Measurements from ENCODE around the gene OR2H2. TPM values are rescaled to one million over a fixed set of nuclear protein-coding genes. Genes with fewer than 3 reads are reported as not detected.

The OR2H2 gene
- total RNA-seq, 2 donors from 2014 or later, result not detected

DNA sequence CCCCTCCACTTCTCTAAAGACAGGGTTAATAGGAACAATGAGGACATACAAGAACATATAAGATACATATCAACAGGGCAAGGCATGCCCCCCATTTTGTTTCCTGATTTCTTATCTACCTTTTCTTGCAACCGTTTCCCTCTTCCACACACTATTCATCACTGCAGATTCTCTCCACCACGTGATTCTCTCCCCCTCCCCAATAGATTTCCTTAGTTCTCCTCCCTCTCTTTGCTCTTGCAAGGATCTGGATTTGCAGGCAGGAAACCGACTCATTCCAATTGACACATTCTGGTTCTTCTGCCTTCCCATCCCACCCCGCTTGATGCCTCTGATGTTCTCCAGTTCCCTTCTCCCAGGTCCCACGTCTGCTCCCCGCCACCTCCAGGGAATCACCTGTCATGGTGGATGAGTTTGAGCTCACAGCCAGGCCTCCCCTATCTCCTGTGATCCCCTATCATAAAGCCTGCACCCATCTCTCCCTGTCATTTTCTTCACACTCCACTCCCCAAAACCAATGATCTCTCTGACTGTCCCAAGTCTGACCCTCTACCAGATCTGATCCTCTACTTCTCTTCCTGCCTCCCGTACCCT lies 40.5 kb downstream of the OR2H2 start:
- ATAC-seq (no peak), DNase-seq (no peak)
- intact Hi-C loops (cut with DNase I, micrococcal nuclease), result no loop called here

DNA sequence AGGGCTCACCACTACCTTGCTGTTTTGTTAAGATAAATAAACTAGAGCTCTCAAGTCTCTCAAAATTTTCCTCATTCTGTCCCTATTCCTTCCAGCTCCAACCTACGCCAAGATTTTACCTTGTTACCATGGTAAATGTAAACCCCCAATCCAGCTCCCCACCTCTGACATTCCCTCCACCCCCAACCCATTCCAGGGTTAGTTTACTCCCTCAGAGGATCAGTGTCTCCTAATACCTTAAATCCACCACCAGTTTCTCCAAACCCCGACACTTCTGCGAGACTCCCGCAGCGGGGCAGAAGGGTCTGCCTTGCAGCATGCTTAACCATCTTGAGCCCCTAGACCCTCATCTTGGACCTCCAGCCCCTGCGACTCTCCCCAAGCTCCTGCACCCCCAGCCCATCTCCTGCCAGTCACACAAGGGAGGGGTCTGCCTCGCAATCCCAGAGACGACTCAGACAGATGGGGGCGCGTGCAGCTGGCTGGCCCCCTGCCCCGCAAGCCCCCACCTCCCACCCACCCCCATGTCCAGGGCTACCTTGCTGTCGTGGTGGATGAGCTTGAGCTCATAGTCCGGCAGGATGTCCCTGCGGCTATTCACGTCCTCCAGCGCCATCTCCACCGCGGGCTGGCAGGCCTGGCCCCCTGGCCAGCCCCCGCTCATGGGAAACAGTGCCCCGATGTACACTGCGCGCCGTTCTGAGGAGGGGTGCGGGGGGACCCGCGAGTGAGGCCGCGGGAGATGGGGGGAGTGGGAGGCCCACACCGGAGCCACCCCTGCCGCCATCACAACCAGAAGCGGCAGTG lies 42.2 kb downstream of the OR2H2 start:
- intact Hi-C loops (cut with DNase I, micrococcal nuclease), result no loop called here
- DNase-seq (no peak), ATAC-seq (no peak)

DNA sequence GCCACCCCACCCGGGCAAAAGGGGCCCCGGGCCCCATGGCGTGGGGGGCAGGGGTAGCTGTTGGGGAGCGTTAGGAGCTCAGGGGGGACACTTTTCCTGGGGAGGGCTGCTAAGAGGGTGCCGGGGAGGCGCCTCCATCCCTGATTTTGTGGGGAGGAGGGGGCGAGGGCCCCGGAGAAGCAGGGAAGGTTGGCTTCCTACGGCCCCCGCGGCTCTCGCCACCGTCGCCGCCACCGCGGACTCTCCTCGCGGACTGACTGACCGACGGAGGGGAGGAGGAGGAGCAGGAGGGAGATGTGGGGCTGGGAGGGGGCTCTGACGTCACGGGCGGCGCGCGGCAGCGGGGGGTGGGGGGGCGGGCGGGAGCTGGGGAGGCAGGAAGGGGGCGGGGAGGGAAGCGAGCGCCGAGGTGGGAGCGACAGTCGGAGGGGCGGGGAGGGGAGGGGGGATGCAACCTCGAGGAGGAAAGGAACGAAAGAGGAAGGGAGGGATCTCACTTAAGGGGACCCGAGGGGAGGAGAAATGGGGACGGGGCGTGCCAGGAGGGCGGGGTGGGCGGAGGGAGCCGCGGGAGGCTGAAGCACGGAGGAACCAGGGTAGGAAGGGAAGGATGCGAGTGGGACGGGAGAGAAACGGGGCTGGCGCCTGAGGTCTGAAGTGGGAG lies 43.0 kb downstream of the OR2H2 start:
- ATAC-seq, result peak; percentile 10
- DNase-seq, result peak; percentile 56 to 66
- intact Hi-C loops (cut with DNase I, micrococcal nuclease), result no loop called here

DNA sequence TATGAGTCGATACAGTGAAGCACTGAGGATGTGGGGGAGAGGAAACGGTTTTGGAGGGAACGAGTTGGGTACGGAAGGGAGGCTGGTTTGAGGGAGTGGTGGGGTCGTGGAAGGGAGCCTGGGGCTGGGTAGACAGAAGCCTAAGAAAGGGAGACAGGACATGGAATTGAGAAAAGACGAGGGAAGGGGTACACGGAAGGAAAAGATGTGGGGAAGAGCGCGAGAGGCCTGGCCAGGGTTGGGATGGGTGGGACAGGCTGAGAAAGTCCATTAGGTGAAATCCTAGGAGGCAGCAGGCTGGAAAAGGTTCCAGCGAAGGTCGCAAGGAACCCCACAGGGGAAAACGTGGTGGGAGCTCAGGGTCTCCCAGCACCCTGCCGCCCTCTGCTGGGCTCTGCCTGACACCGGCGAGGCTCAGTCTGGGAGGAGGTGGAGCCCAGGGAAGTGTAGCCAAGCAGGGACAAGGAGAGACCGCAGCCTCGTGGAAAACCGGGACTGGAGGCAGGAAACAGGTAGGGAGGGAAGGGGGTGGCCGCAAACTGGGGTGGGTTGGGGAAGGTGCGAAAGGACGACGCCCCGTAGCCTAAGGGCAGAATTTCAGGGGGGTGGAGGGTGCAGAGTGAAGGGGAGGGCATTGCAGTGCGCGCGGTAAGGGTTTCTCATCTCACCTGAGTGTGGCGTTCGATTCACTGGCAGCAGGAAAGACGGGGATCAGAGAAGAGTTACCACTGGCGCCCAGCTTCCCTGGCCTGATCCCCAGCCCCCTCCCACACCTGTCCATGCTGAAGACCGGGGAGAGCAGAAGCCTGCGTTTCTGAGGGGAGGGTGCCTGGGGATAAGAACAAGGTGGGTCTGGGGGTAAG lies 43.7 kb downstream of the OR2H2 start:
- intact Hi-C loops (cut with DNase I, micrococcal nuclease), result no loop called here
- ATAC-seq, result peak; percentile 48
- DNase-seq, result peak; percentile 63 to 80

DNA sequence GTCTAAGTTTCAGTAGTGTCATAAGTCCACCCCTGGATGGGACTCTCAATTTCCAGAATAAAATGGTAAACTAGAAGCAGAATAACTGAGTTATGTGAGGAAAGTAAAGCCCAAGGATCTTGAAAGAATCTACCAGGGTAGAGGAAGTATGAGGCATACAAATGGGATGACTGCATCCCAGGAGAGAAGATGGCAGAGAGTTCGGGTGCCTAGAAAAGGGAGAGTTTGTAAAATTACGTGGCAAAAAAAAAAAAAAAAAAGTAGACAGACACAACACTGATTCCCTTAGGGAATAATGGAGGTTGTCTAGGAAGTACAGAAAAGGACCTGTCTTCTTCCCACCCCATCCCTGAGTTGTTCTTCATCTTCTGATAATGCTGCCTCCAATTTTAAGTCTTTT lies 44.6 kb downstream of the OR2H2 start:
- DNase-seq (no peak), ATAC-seq (no peak)
- intact Hi-C loops (cut with DNase I, micrococcal nuclease), result no loop called here

DNA sequence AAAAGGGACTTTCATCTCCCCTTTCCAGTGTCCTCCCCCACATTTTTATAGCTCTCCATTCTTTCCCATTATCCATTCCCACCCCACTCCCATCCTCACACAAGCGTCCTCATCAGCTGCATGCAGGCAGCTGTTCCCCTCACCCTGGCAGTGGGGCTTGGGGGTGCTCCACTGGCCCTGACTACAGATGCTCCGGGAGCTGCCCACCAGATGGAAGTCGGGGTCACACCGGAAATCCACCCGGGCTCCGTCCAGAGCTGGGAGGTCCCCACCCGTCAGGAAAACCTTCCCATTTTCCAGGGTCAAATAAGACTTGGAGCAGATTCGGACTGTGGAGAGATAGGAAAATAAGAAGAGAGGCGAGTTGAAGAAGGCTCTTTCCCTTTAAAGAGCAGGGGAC lies 45.4 kb downstream of the OR2H2 start:
- intact Hi-C loops (cut with DNase I, micrococcal nuclease), result no loop called here
- no peak for DNase-seq
- ATAC-seq, result no peak

DNA sequence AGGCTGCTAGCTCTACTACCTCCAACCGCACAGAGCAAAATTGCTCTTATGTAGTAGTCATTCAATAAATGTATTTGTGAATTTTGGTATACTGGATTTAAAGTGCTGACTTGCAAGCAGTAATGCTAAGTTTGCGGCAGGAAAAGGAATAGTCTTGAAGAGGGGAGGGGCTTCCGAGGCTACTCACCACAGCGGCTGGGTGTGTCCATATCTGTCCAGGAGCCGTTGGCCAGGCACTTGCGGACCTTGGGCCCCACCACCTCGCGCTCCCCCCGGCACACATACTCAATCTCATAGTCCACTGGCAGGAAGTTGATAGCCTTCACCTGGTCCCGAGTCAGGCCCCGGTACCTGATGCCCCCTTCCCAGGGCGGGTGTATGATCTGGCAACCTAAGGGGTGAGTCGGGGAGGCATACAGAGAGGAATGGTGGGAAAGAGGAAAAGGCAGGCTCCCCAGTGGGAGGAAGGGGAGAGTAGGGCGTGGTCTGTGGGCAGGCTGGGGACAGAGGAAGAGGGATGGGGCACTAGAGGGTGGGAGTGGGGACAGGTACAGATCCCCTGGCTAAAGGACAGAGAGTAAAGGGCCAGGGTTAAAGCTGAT lies 46.4 kb downstream of the OR2H2 start:
- intact Hi-C loops (cut with DNase I, micrococcal nuclease), result no loop called here
- ATAC-seq, result no peak
- no peak for DNase-seq

DNA sequence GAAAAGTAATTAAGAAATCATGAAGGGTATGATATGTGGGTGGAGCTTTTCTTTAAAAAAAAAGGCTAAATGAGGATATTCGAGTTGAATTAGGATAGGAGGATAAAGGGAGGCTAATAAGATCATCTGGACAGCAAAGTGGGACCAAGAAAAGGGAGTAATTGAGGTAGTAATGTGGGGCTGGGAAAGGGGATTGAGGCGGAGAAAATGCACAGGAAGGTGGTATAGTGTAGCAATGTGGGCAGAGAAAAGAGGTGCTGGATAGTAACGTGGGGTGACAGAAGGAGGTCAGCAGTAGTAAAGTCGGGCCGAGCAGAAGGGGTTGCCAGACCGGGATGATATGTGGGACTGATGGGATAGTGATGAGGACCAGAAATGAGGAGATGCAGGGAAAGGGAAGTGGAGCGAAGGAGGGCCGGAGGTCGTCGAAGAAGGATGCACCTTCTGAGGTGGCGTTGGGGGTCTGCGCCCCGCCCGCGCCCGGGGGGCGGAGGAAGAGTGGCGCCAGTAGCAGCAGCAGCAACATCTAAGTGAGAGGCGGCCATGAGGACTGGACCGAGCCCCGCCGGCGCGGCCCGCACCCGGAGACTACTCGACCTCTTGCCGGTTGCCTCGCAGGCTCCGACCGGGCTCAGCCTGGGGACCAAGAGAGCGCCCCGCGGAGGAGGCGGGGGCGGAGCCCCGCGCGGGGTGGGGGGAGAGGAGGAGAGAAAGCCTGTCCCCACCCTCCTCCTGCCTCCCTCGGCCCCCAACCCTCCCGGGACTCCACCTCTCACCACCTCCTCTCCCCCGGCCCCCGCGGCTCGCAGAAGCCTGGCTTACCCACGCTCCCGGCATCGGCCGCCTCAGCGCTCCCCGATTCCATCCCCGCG lies 47.2 kb downstream of the OR2H2 start:
- DNase-seq (peak; percentile 62 to 71), ATAC-seq (peak; percentile 22)
- intact Hi-C loops (cut with DNase I, micrococcal nuclease), result no loop called here

DNA sequence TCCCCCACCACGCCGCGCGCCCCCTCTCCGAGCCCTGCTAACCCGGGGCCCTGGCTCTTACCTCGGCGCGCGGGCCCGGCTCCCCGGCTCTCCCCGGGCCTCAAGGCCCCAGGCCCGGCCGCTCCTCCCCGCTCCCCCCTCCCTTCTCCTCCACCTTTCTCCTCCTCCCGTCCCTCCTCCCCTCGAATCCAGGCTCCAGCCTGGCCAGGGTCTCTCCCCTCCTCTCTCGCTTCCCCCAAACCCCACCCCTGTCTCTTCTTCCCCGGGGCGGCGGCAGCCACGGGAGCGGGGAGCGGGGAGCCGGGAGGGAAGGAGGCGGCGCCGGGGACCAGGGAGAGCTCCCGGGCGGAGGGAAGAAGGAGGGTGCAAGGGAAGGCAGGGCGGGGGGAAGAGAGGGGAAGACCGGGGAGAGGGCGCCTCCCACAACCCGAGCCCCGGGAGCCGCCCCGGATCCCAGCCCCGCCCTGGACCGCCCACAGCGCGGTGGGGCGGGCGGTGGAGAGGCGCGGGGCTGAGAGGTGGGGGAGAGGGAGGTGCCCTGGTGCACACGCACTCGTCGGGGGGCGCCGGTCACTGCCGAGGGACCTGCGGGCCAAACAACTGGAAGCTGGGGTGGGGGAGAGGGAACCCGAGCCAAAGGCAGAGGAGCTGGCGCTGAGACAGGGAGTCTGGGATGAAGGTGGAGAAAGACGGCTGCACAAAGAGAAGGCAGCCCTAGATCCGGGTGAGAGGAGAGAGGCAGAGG lies 48.0 kb downstream of the OR2H2 start, which contains the start of gene GABBR1:
TSS of gene GABBR1 (minus strand) at position 395 of the 745 bp plus-strand sequence. CDS start 798 bp downstream, outside the sequence.
- intact Hi-C loops (cut with DNase I, micrococcal nuclease), result no loop called here
- ATAC-seq (peak; percentile 95), DNase-seq (peak; percentile 87 to 92)

DNA sequence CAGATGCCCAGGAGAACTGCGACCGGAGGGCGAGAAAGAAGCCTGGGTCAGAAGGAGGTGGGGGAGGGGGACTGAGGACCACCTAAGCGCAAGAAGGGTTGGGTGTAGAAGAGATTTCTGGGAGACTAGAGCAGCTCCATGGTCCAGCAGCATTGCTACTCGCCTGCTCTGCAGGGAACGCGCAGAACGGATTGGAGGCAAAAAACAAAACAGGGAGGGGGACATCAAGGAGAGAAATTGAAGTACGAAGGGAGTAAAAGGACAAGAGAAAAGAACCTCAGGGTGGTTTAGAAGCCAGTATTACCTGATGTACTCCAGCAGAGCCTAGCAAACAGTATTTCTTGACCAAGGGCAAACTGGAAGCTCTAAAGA lies 48.6 kb downstream of the OR2H2 start:
- ATAC-seq (peak; percentile 22), DNase-seq (no peak)
- intact Hi-C loops (cut with DNase I, micrococcal nuclease), result no loop called here

DNA sequence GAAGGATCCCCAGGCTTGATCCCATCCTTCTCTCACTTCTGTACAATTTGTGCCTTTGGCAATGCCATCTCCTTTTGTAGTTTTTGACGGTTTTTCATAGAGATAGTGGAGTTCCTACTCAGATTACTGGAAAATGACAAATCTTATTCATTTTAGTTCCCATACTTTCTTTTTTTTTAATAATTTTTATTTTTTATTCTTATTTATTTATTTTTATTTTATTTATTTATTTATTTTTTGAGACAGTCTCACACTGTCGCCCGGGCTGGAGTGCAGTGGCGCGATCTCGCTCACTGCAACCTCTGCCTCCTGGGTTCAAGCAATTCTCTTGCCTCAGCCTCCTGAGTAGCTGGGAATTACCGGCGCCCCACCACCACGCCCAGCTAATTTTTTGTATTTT lies 52.3 kb downstream of the OR2H2 start:
- ATAC-seq, result no peak
- intact Hi-C loops (cut with DNase I, micrococcal nuclease), result no loop called here
- no peak for DNase-seq

Other genes with a start within 250 kb of the OR2H2 start
- gene OR5V1, start 216.3 kb upstream of the OR2H2 start, total RNA-seq, result not detected
- not detected for gene OR12D3, start 209.8 kb upstream of the OR2H2 start, total RNA-seq
- gene OR12D2, start 189.5 kb upstream of the OR2H2 start, total RNA-seq, result not detected
- not detected for gene OR12D1, start 170.2 kb upstream of the OR2H2 start, total RNA-seq
- not detected for gene OR10C1, start 145.8 kb upstream of the OR2H2 start, total RNA-seq
- gene OR11A1, start 128.1 kb upstream of the OR2H2 start, total RNA-seq, result not detected
- gene OR2H1, start 128.0 kb upstream of the OR2H2 start, total RNA-seq, result not detected
- gene MAS1L, start 97.2 kb upstream of the OR2H2 start, total RNA-seq, result under 1 TPM in 1 of 2 donors, not detected in 1; 0.28 TPM
- 1 to 10 TPM; 2.3 to 2.7 TPM for gene UBD, start 25.4 kb upstream of the OR2H2 start, total RNA-seq
- gene GABBR1, start 48.1 kb downstream of the OR2H2 start, total RNA-seq, result 10 to 100 TPM; 16.7 to 21.8 TPM
- not detected for gene MOG, start 72.0 kb downstream of the OR2H2 start, total RNA-seq
- not detected for gene ZFP57, start 96.0 kb downstream of the OR2H2 start, total RNA-seq
- gene HLA-F, start 138.3 kb downstream of the OR2H2 start, total RNA-seq, result 100 to 1,000 TPM; 184 to 188 TPM
- gene HLA-G, start 242.7 kb downstream of the OR2H2 start, total RNA-seq, result 10 to 100 TPM in 1 of 2 donors, not detected in 1; 16.7 TPM

Data from left colon (tissue), 2 donors.